HG02798 (cell line): ENCODE results near the gene SPO11.

ENCODE experiments used
- ATAC-seq: cut with Tn5 transposase; IDR thresholded peaks from one replicate; pipeline ENCODE4 v1.9.1; 2021; ENCODE audit warnings: mild to moderate bottlenecking; ENCODE audit not compliant: unreplicated experiment, poor library complexity

SPO11 gene

GRCh38 chr20:57309544-57310115, 20.0 kb upstream of the SPO11 start:
- ATAC-seq: no peak

GRCh38 chr20:57310821-57311514, 18.6 kb upstream of the SPO11 start:
- no peak for ATAC-seq

- ATAC-seq: no peak
These were observed 17.5 kb upstream of the SPO11 start for GRCh38 chr20:57312138-57312537.

- no peak for ATAC-seq
These were observed 16.4 kb upstream of the SPO11 start for GRCh38 chr20:57313230-57313629.

GRCh38 chr20:57313951-57314350, 15.7 kb upstream of the SPO11 start:
- ATAC-seq: no peak

- ATAC-seq: no peak
These were observed 14.3 kb upstream of the SPO11 start for GRCh38 chr20:57315083-57315975.

GRCh38 chr20:57315976-57316480, 13.6 kb upstream of the SPO11 start:
- no peak for ATAC-seq

GRCh38 chr20:57316795-57317201, 12.8 kb upstream of the SPO11 start:
- no peak for ATAC-seq

- no peak for ATAC-seq
These were observed 12.3 kb upstream of the SPO11 start for GRCh38 chr20:57317316-57317788.

GRCh38 chr20:57317789-57318371, 11.7 kb upstream of the SPO11 start:
- ATAC-seq: no peak

GRCh38 chr20:57319584-57319983, 10.0 kb upstream of the SPO11 start:
- ATAC-seq: no peak

GRCh38 chr20:57320358-57320757, 9.2 kb upstream of the SPO11 start:
- ATAC-seq: no peak

- no peak for ATAC-seq
These were observed 8.5 kb upstream of the SPO11 start for GRCh38 chr20:57321142-57321541.

GRCh38 chr20:57322476-57322875, 7.1 kb upstream of the SPO11 start:
- no peak for ATAC-seq

- ATAC-seq: no peak
These were observed 6.6 kb upstream of the SPO11 start for GRCh38 chr20:57323034-57323433.

- no peak for ATAC-seq
These were observed 3.8 kb upstream of the SPO11 start for GRCh38 chr20:57325632-57326356.

GRCh38 chr20:57326667-57327455, 2.7 kb upstream of the SPO11 start:
- ATAC-seq: no peak

- ATAC-seq: no peak
These were observed 1.8 kb upstream of the SPO11 start for GRCh38 chr20:57327820-57328219.

- ATAC-seq: no peak
These were observed 1.4 kb downstream of the SPO11 start for GRCh38 chr20:57330998-57331397.
